Measurements from ENCODE around the gene BBS1.
A peak's percentile ranks its signal among the peaks of the same experiment; 100 is the strongest.

The BBS1 gene

DNA sequence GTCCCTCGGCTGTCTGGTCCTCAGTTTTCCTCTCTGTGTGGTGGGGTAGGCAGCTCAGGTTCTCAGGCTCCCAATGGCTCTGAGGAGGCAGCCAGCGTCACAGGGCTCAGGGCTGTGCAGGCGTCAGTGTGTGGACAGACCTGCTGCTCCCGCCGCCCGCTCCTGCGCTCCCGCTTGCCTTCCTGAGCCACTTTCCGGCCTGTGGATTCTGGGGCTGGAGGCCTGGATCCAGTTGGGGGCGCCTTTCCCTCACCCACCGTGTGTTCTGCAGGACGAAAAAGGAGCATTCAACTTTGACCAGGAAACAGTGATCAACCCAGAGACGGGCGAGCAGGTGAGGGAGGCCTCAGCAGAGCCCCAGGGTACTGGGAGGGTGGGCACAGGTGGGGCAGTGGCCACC is 15.5 kb upstream of the BBS1 start:
- no peak for TF ChIP-seq Cebpa-rat (IDR thresholded peaks at IDR 0.05)
- H3K9ac ChIP-seq: no peak overlapping the region
- no peaks in the 10 kb centered on the region for H3K27me3 ChIP-seq
- H3K4me2 ChIP-seq: no peak overlapping the region
- no peaks in the 10 kb centered on the region for H3K9me3 ChIP-seq (replicated peaks in 1 of 11)
- no peak overlapping the region for H3K4me3 ChIP-seq
- no peak overlapping the region for H3K27ac ChIP-seq
- peaks cover 0 to 21% (median 0%) of the 10 kb centered on the region in 11 experiments; a peak in 4 of 22 replicates for H4K20me1 ChIP-seq
- H3K4me1 ChIP-seq: no peaks in the 10 kb centered on the region
- peaks cover 83 to 100% (median 96%) of the 10 kb centered on the region in 11 experiments for H3K36me3 ChIP-seq

DNA sequence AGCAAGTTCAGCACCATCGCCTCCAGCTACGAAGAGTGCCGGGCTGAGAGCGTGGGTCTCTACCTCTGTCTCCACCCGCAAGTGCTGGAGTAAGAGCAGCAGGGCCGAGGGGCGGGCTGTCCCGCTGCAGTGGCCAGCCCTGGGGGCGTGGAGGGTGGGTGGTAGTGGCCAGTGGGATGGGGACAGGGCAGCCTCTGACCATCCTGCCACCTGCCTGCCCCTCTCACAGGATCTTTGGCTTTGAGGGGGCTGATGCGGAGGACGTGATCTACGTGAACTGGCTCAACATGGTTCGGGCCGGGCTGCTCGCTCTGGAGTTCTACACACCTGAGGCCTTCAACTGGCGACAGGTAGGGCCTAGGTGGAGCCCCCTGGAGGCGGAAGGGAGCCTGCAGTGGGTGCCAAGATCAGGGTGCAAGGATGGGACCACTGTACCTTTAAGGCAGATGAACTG is 15.0 kb upstream of the BBS1 start:
- H3K36me3 ChIP-seq: peaks cover 83 to 100% (median 97%) of the 10 kb centered on the region in 11 experiments
- H3K4me1 ChIP-seq: no peaks in the 10 kb centered on the region
- no peak overlapping the region for H3K9ac ChIP-seq
- no peaks in the 10 kb centered on the region for H3K9me3 ChIP-seq (replicated peaks in 1 of 11)
- H3K27ac ChIP-seq: no peak overlapping the region
- H3K4me3 ChIP-seq: no peak overlapping the region
- H3K27me3 ChIP-seq: no peaks in the 10 kb centered on the region
- peaks cover 0 to 21% (median 0%) of the 10 kb centered on the region in 11 experiments; a peak in 4 of 22 replicates for H4K20me1 ChIP-seq
- H3K4me2 ChIP-seq: no peak overlapping the region
- TF ChIP-seq Cebpa-rat (IDR thresholded peaks at IDR 0.05): no peak

GRCh38 chr11:66497206-66497605 is 13.2 kb upstream of the BBS1 start:
- no peak for TF ChIP-seq Cebpa-rat (IDR thresholded peaks at IDR 0.05)
- Histone ChIP-seq H3K4me3 (no peak overlapping the region), H3K27ac (no peak overlapping the region)

DNA sequence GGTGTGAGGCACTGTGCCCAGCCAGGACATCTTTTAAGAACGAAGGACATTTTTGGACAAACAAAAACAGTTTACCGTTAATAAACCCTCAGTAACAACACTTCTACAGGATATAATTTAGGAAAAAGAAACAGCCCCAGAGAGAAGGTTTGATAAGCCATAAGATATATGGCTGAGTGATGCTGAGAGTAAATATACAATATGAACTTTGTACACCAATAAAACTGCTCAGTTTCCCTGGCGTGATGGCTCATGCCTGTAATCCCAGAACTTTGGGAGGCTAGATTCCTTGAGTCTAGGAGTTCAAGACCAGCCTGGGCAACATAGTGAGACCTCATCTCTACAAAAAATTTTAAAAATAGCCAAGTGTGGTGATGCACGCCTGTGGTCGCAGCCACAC is 11.9 kb upstream of the BBS1 start:
- TF ChIP-seq Cebpa-rat (IDR thresholded peaks at IDR 0.05): no peak
- Histone ChIP-seq H3K4me2 (no peak overlapping the region), H3K27ac (no peak overlapping the region), H3K9ac (no peak overlapping the region), H4K20me1 (peaks cover 0 to 21% (median 0%) of the 10 kb centered on the region in 11 experiments; a peak in 4 of 22 replicates), H3K36me3 (peaks cover 76 to 100% (median 94%) of the 10 kb centered on the region in 11 experiments), H3K4me1 (no peaks in the 10 kb centered on the region), H3K27me3 (no peaks in the 10 kb centered on the region), H3K9me3 (replicated peaks in 1 of 11) (no peaks in the 10 kb centered on the region), H3K4me3 (no peak overlapping the region)

More at GRCh38 chr11:66497206-66497605, 13.2 kb upstream of the BBS1 start:
- H3K9ac ChIP-seq: no peak overlapping the region
- H3K4me1 ChIP-seq: no peaks in the 10 kb centered on the region
- H3K36me3 ChIP-seq: peaks cover 84 to 100% (median 95%) of the 10 kb centered on the region in 11 experiments
- H4K20me1 ChIP-seq: peaks cover 0 to 21% (median 0%) of the 10 kb centered on the region in 11 experiments; a peak in 4 of 22 replicates
- H3K27me3 ChIP-seq: no peaks in the 10 kb centered on the region
- H3K4me2 ChIP-seq: no peak overlapping the region
- H3K9me3 ChIP-seq (replicated peaks in 1 of 11): no peaks in the 10 kb centered on the region

DNA sequence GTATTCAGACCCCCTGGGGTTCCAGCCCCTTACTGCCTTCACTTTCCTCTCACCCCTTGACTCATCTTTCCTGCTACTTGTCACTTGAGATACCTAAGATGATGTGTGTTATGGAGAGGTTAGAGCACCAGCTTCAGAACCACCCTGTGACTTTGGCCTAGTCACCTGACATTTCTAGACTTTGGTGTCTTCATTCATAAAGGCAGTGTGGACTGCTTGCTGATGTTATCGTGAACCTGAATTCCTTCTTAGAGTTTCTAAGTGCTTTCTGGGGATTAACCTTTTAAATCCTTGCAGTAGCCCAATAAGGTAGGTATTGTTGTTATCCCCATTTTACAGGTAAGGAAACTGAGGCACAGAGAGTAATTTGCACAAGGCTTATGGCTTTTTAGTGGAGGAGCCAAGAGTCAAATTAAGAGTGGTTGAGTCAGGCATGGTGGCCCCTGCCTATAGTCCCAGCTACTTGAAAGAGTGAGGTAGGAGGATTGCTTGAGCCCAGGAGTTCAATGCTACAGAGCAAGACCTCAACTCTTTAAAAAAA is 5.1 kb upstream of the BBS1 start:
- Histone ChIP-seq H3K27me3 (no peaks in the 10 kb centered on the region), H3K4me3 (no peak overlapping the region), H3K9me3 (replicated peaks in 1 of 11) (no peaks in the 10 kb centered on the region), H3K36me3 (peaks cover 40 to 89% (median 59%) of the 10 kb centered on the region in 11 experiments), H3K4me1 (peaks cover 0 to 15% (median 5%) of the 10 kb centered on the region in 10 experiments; a peak in 12 of 20 replicates), H3K4me2 (no peak overlapping the region), H3K9ac (no peak overlapping the region), H3K27ac (no peak overlapping the region), H4K20me1 (no peaks in the 10 kb centered on the region; a peak in 1 of 22 replicates)
- no peak for TF ChIP-seq Cebpa-rat (IDR thresholded peaks at IDR 0.05)

GRCh38 chr11:66509131-66509561 is 1.3 kb upstream of the BBS1 start:
- H3K9ac ChIP-seq: no peak overlapping the region
- no peaks in the 10 kb centered on the region for H3K27me3 ChIP-seq
- peaks cover 0 to 5% (median 0%) of the 10 kb centered on the region in 11 experiments; a peak in 1 of 22 replicates for H4K20me1 ChIP-seq
- no peak for TF ChIP-seq Cebpa-rat (IDR thresholded peaks at IDR 0.05)
- H3K27ac ChIP-seq: no peak overlapping the region
- H3K9me3 ChIP-seq (replicated peaks in 1 of 11): no peaks in the 10 kb centered on the region
- peaks cover 10 to 25% (median 16%) of the 10 kb centered on the region in 10 experiments for H3K4me1 ChIP-seq
- H3K4me2 ChIP-seq: peak overlapping the region in 3 of 11 experiments; percentile 71 to 95 (median 93); a peak in 5 of 22 replicates
- H3K4me3 ChIP-seq: no peak overlapping the region
- peaks cover 20 to 76% (median 39%) of the 10 kb centered on the region in 11 experiments for H3K36me3 ChIP-seq

- peaks cover 0 to 5% (median 0%) of the 10 kb centered on the region in 11 experiments; a peak in 1 of 22 replicates for H4K20me1 ChIP-seq
- no peaks in the 10 kb centered on the region for H3K9me3 ChIP-seq (replicated peaks in 1 of 11)
- TF ChIP-seq Cebpa-rat (IDR thresholded peaks at IDR 0.05): no peak
- H3K9ac ChIP-seq: peak overlapping the region; percentile 48 to 83 (median 76)
- H3K27ac ChIP-seq: peak overlapping the region in 10 of 11 experiments; percentile 56 to 78 (median 63); a peak in 17 of 22 replicates
- H3K27me3 ChIP-seq: no peaks in the 10 kb centered on the region
- H3K4me2 ChIP-seq: peak overlapping the region; percentile 84 to 97 (median 94)
- H3K4me1 ChIP-seq: peaks cover 10 to 25% (median 16%) of the 10 kb centered on the region in 10 experiments
- H3K36me3 ChIP-seq: peaks cover 18 to 74% (median 39%) of the 10 kb centered on the region in 11 experiments
- peak overlapping the region; percentile 62 to 81 (median 78) for H3K4me3 ChIP-seq
Measured at GRCh38 chr11:66510990-66511339, 530 bp downstream of the BBS1 start.

- TF ChIP-seq Cebpa-rat (IDR thresholded peaks at IDR 0.05): no peak
- H4K20me1 ChIP-seq: no peaks in the 10 kb centered on the region; a peak in 1 of 22 replicates
- no peaks in the 10 kb centered on the region for H3K9me3 ChIP-seq (replicated peaks in 1 of 11)
- H3K4me1 ChIP-seq: no peaks in the 10 kb centered on the region
- no peak overlapping the region for H3K4me2 ChIP-seq
- peaks cover 46 to 88% (median 68%) of the 10 kb centered on the region in 11 experiments for H3K36me3 ChIP-seq
- no peaks in the 10 kb centered on the region for H3K27me3 ChIP-seq
- H3K4me3 ChIP-seq: no peak overlapping the region
- H3K27ac ChIP-seq: no peak overlapping the region
- H3K9ac ChIP-seq: no peak overlapping the region
Measured at GRCh38 chr11:66523611-66524010, 13.2 kb downstream of the BBS1 start.

GRCh38 chr11:66524304-66525040 is 14.0 kb downstream of the BBS1 start:
- Histone ChIP-seq H3K27ac (no peak overlapping the region), H3K4me2 (no peak overlapping the region), H3K4me1 (no peaks in the 10 kb centered on the region), H3K27me3 (no peaks in the 10 kb centered on the region), H3K9ac (no peak overlapping the region), H3K4me3 (no peak overlapping the region), H3K9me3 (replicated peaks in 1 of 11) (no peaks in the 10 kb centered on the region), H4K20me1 (no peaks in the 10 kb centered on the region; a peak in 1 of 22 replicates), H3K36me3 (peaks cover 42 to 79% (median 59%) of the 10 kb centered on the region in 11 experiments)
- no peak for TF ChIP-seq Cebpa-rat (IDR thresholded peaks at IDR 0.05)
